Measurements from ENCODE around the gene SOWAHC. TPM values are rescaled to one million over a fixed set of nuclear protein-coding genes. Genes with fewer than 3 reads are reported as not detected.
A peak's percentile ranks its signal among the peaks of the same experiment; 100 is the strongest.

SOWAHC gene
- total and polyA plus RNA-seq, 2 of the 13 experiments (the other 11 are each of a cell fraction or from before 2014, with no cell fraction given), result 21.2 to 22.5 TPM

- TF ChIP-seq RORA (CRISPR knock-in tag; IDR thresholded peaks at IDR 0.05) (no peak), ZNF674 (CRISPR knock-in tag; IDR thresholded peaks at IDR 0.05; ENCODE audit: low read depth) (no peak), NFKB2 (CRISPR knock-in tag; IDR thresholded peaks at IDR 0.05; ENCODE audit: borderline replicate concordance) (peak; percentile 72; the same call in 1 of the 2 replicates), MYC (CRISPR knock-in tag; IDR thresholded peaks at IDR 0.05; ENCODE audit: borderline replicate concordance) (peak; percentile 84), TBX2 (CRISPR knock-in tag; IDR thresholded peaks at IDR 0.05; ENCODE audit: borderline replicate concordance) (peak; percentile 61; the same call in 1 of the 2 replicates), RCOR2 (CRISPR knock-in tag; IDR thresholded peaks at IDR 0.05) (peak; percentile 71; the same call in 1 of the 2 replicates), AHR (CRISPR knock-in tag; IDR thresholded peaks at IDR 0.05) (no peak), CCDC6 (CRISPR knock-in tag; IDR thresholded peaks at IDR 0.05) (no peak), ZBTB38 (CRISPR knock-in tag; IDR thresholded peaks at IDR 0.05) (peak; percentile 77), ZSCAN25 (CRISPR knock-in tag; IDR thresholded peaks at IDR 0.05) (no peak), NFIB (CRISPR knock-in tag; IDR thresholded peaks at IDR 0.05; ENCODE audit: borderline replicate concordance) (no peak), ZNF343 (CRISPR knock-in tag; IDR thresholded peaks at IDR 0.05) (no peak), ZNF275 (CRISPR knock-in tag; IDR thresholded peaks at IDR 0.05; ENCODE audit: borderline replicate concordance) (no peak), KAT7 (CRISPR knock-in tag; IDR thresholded peaks at IDR 0.05; ENCODE audit: borderline replicate concordance) (0 out of 2 replicates have a peak, but pooled peaks have one; percentile 43), SMAD3 (CRISPR knock-in tag; IDR thresholded peaks at IDR 0.05) (no peak), SPEN (CRISPR knock-in tag; IDR thresholded peaks at IDR 0.05; ENCODE audit: low read depth) (peak; percentile 40; the same call in 1 of the 2 replicates), GFI1 (CRISPR knock-in tag; IDR thresholded peaks at IDR 0.05; ENCODE audit: borderline replicate concordance) (0 out of 2 replicates have a peak, but pooled peaks have one; percentile 32), MEIS2 (CRISPR knock-in tag; IDR thresholded peaks at IDR 0.05) (no peak), U2AF1 (optimal IDR thresholded peaks at IDR 0.05; ENCODE audit: low read depth, low read length) (no peak), ZNF713 (CRISPR knock-in tag; IDR thresholded peaks at IDR 0.05) (no peak), ZNF468 (CRISPR knock-in tag; IDR thresholded peaks at IDR 0.05) (no peak), AKNA (CRISPR knock-in tag; IDR thresholded peaks at IDR 0.05; ENCODE audit: borderline replicate concordance) (no peak), SRSF9 (IDR thresholded peaks at IDR 0.05; ENCODE audit: borderline replicate concordance, insufficient read depth, low read depth, low read length, poor library complexity, severe bottlenecking) (no peak), ZFP36L1 (CRISPR knock-in tag; IDR thresholded peaks at IDR 0.05) (no peak)
Observed at GRCh38 chr2:109630441-109631430, 16.6 kb downstream of the SOWAHC start (continued).
